GM18511 (cell line): Measurements from ENCODE around the gene LIMS2.

Experiments used
- ATAC-seq: cut with Tn5 transposase; IDR thresholded peaks from one replicate; pipeline ENCODE4 v1.9.1; 2021; ENCODE audit warnings: mild to moderate bottlenecking, moderate library complexity; ENCODE audit not compliant: unreplicated experiment

Gene LIMS2

DNA sequence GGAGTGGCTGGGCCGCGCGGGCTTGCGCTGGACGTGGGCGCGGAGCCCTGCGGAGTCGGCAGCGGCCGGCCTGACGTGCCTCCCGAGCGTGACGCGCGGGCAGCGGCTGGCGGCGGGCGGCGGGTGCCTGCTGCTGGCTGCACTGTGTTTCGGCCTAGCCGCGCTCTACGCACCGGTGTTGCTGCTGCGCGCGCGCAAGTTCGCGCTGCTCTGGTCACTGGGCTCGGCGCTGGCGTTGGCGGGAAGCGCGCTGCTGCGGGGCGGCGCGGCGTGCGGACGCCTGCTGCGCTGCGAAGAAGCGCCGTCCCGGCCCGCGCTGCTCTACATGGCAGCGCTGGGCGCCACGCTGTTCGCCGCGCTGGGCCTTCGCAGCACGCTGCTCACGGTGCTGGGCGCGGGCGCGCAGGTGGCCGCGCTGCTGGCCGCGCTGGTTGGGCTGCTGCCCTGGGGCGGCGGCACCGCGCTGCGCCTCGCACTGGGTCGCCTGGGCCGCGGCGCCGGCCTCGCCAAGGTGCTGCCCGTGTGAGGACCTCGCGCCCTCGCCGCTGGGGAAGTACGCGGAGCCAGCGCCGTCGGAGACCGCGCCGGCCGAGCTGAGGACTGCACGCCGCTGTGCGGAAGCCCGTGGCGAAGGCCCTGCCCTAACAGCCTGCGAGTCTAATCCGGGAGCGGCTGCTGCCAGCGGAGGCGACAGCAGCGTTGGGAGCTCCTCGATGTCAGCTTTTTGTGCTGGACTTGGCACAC lies 26.5 kb upstream of the LIMS2 start:
- ATAC-seq = peak; percentile 43

DNA sequence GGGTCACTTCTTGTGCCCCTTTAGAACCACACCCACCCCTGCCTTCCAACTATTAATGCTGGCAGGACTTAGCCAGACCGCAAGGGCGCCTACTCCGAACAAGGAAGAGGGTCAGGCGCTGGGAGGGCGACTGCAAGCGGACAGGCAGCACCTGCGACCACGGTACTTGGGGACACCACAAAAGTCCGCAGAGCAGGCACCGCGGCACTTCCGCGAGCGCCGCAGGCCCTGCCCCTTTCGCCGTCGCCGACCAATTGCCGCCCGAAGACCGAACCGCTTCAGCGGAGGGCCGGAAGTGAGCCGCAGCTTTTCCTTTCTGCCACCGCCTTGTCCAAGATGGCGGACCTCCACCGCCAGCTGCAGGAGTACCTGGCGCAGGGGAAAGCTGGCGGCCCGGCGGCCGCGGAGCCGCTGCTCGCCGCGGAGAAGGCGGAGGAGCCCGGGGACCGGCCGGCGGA lies 25.9 kb upstream of the LIMS2 start, which contains the start of gene SFT2D3:
TSS of gene SFT2D3 (plus strand) at position 305 of the 458 bp plus-strand sequence. CDS start at position 337, 32 bp downstream.
- ATAC-seq = peak; percentile 76

DNA sequence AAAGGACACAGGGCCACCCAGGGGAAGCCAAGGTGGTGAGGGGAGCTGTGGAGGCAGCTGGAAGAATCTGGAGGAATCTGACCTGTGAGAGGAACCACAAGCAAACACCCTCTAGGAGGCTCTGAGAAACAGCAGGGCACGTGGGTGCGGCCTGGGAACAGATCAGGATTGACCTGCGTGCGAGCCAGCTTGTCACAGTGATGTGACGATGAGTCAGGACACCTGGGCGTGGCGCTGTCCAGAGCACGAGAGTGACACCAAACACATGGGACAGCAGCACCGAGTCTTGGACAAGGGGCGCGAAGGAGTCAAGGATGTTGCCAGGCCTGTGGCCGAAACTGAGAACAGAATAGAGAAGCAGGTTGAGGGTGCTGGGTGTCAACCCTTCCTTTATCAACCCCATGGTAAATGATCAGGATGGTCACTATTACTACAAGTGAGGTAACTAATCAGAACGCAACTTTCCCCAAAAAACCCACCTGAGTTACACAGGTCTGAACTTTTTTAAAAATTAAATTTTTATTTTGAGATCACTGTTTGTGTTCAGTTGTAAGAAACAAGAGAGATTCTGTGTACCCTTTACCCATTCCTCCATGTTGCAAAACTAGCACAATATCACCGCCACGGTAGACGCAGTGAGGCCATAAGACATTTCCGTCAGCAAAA lies 25.3 kb upstream of the LIMS2 start:
- ATAC-seq = peak; percentile 76

DNA sequence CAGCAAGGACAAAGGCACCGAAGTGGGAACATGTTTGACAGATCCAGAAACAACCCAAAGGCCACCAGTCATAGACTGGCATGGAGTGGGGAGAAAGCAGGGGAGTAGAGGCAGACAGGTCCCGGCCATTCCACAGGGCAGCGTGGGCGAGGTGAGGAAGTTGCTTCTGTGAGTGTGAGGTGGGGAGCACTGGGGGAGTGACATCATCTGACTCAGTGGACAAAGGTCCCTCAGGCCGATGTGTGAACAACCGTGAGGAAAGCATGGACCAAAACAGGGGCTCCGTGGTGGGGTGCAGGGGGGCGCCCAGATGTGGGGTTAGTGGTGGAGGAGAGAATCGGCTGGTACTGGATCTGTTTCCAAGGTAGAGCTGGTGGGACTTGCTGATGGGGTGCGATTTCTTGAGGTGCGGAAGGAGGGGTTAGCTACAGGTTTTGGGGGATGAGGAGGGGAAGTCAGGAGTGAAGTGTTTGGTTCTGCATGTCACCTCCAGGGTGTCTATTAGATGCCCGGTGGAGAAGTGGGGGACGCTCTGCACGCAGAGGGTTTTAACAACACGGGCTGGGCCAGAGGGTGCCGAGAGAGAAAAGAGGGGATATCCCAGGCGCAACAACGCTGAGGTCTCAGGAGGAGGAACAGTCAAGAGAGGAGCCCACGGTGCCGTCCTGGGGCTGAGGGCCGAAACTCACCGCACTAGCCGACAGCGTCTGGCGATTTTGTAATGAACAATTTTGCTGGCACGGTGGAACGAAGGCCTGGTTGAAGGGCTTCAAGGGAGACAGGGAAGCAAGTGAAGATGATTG lies 23.4 kb upstream of the LIMS2 start:
- no peak for ATAC-seq

DNA sequence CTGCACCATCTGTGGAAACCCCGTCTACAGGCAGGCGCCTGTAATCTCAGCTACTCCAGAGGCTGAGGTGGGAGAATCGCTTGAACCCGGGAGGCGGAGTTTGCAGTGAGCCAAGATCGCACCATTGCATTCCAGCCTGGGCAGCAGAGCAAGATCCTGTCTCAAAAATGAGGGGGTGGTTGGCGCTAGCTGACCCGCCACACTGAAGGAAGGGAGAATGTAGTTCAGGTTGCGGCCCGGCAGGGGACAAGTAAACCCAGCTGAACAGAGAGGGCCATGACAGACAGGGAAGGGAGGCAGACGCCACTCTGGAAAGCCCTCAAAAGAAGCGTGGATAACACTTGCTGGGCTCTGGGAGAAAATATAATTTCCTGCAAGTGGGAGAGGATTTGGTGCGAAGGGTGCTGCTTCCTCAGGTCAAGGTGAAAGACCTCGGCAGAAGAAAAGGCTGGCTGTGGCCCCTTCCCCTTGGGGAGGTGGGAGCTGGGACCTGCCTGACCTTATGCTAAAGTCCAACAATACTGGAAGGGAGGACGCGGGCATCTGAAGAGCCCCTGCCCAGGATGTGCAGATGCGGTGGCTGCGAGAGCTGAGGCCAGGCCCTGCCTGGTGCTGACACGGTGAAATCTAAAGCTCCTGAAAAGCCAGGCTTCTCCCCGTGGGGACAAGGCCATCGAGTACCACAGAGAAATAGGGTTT lies 22.3 kb upstream of the LIMS2 start:
- ATAC-seq = no peak

DNA sequence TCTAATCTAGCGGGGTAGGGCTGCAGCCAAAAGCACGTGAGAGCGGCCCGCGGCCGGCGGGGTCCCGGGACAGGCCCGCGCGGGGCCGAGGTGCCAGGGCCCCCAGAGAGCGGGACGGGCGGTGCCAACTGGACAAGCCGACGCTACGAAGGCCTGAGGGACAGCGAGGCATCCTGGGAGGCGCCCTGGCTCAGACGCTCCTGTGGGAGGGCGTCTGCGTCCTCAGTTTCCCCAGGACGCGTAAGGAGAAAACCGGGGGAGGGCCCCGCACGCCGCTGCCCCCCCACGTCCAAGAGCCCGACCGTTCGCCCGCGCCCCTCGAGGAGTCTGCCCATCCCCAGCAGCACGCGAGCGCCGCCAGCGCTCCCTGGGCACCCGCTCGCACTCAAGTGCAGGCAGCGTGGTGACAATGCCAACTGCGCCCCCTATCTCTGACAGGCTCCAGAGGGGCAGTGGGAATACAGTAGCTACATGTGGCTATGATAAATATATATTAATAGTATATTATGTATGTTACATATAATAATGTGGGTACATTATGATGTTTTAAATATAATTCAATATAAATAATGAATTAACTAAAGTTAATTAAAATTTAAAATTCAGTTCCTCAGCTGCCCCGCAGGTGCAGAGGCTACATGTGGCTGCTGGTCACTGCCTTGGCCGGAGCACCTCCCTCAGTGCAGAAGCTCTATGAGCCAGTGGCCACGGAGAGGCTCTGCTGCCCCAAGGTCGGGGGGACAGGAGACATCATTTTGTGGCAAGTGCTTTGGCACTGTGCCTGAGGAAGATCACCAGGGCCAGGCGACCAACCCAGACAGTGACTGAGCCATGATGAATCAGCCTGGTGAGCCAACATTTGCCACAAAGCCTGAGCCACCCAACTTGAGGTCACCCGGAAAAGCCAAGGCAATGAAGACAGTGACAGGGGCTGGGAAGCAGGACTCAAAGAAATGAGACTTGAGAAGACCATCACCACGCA lies 20.5 kb upstream of the LIMS2 start:
- no peak for ATAC-seq

DNA sequence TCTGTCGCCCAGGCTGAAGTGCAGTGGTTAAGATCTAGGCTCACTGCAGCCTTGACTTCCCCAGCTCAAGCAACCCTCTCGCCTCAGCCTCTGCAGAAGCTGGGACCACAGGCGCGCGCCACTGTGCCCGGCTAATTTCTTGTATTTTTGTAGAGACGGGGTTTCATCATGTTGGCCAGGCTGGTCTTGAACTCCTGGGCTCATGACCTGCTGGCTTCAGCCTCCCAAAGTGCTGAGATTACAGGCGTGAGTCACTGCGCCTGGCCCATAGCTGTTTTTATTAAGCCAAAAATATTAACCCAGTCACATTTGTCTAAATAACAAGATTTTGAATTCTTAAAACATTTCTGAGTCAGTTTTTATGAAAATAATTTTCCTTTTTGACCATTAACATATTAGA lies 19.7 kb upstream of the LIMS2 start:
- no peak for ATAC-seq

DNA sequence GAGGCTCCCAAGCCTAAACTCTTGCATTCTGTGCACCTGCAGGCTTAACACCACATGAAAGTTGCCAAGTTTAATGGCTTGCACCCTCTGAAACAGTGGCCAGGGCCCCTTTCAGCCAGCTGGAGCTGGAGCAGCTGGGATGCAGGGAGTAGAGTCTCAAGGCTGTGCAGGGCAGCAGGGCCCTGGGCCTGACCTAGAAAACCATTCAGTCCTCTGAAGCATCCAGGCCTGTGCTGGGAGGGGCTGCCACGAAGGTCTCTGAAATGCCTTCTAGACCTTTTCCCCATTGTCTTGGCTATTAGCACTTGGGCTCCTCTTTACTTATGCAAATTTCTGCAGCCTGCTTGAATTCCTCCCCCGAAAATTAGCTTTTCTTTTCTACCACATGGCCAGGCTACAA lies 15.4 kb upstream of the LIMS2 start:
- ATAC-seq = no peak

DNA sequence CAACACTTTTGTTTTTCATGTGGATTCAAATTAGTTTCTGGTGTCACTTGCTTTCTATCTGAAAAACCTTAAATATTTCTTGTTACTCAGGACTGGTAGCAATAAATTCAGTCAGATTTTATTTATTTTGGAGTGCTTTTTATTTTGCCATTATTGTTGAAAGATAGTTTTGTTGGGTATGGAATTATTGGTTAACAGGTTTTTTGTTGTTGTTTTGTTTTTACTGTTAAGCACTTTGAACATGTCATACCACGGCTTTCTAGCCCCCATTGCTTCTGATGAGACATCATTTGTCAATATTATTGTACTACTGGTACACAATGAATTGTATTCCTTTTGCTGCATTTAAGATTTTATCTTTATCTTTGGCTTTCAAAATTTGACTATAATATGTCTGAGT lies 13.1 kb upstream of the LIMS2 start:
- no peak for ATAC-seq

DNA sequence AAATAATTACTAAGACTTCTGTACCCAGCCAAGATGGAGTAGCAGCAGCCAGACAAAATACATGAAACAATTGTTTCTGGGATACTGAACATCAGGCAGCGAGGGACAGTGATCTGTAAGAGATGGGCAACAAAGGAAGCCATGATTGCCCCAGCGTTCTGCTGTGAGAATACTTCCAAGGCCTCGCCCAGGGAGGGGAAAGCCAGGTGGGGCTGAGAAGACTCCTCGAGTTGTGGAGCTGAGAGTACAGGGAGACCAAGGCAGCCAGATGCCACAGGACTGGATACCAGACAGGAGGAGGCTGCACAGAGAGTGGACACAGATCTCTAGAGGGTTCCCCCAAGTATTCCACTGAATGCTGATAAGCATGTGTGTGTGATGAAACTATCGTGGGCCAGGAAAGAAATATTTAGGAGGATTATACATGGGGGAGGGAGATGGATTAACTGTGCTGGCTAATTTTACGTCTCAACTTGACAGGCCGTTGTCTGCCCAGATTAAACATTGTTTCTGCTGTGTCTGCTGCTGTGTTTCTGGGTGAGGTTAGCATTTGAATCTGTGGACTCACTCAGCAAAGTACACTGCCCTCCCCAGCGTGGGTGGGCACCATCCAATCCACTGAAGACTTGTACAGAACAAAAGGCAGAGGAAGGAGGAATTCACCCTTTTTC lies 10.2 kb upstream of the LIMS2 start:
- ATAC-seq = no peak

DNA sequence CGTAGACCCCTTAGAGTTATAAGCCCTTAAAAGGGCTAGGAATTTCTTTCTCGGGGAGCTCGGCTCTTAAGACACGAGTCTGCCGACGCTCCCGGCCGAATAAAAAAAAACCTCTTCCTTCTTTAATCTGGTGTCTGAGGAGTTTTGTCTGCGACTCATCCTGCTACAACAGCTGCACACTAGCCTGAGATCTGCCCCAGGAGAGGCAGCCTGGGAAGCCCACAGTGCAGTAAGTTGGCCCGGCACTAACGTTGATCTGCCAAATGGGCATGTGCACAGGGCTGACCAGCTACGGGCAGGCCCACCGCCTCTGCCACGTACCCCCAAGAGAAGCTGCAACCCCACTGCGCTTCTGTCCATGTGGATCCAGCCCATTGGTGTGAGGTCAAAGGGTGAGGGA lies 8.4 kb upstream of the LIMS2 start:
- no peak for ATAC-seq

DNA sequence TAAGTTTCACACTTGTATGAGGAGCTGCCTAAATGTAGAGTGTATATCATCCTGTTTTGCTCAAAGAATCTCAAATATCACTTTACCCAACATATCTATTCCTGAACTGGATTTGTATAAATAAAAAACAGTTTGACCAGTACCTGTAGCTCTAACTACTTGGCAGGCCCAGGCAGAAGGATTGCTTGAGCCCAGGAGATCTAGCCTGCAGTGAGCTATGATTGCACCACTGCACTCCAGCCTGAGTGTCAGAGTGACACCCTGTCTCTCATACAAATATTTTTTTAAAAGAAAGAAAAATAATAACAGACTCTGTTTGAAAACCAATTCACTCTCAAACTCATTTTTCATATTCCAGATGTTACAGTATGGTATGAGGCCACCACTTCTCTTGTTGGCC lies 7.7 kb upstream of the LIMS2 start:
- ATAC-seq = no peak

DNA sequence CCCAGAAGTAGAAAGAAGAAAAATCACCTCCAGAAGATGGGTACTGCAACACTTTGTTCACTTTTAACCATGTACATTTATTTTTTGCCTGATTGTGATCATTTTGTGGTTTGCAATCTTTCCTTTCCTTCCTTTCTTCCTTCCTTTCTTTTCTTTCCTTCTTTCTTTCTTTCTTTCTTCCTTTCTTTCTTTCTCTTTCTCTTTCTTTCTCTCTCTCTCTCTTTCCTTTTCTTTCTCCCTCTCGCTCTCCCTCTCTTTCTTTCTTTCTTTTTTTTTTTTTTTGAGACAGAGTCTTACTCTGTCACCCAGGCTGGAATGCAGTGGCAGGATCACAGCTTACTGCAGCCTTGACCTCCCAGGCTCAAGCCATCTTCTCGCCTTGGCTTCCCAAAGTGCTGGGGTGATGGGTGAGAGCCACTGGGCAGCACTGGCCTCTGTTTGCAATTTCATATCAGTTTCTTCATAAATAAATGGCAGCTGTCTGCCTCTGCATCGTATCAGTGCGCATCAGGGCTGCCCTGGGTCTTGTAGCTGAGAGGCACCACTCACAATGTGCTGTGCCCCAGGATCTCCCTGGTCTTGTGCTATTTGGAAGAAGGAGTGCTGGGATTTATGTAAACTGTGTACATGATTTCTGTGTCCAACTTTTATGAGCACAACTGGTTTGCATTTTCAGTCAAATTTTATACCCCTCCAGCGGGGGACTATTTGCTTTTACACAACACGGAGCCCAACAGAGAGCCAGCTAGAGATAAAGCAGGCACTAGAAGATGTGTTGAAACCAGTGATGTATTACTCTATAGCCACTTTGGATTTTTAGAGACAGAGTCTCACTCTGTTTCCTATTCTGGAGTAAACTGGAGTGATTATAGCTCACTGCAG lies 6.9 kb upstream of the LIMS2 start:
- ATAC-seq = no peak

DNA sequence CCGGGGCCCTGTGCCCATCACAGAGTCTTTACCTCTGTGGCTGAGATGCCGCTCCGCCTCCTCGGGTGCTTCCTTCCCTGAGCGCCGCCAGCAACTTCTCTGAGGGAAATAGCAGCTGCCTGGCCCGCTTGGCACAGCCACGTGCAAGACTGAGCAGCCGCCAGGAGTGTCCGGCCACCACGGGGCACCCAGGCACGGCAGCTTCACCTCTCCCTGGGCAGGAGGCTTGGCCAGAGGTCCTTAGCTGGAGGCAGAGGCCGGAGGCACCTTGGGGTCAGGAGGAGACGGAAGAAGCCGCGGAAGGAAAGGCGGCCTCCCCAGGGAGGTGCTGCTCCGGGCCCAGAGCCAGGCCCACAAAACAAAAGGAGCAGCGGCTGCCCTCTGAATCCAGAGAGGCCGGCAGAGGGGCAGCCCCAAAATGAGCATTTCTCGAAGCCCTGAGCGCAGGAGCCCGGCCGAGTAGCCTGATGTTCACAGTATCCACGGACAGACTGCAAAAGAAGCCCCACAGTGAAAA lies 6.0 kb upstream of the LIMS2 start:
- no peak for ATAC-seq

DNA sequence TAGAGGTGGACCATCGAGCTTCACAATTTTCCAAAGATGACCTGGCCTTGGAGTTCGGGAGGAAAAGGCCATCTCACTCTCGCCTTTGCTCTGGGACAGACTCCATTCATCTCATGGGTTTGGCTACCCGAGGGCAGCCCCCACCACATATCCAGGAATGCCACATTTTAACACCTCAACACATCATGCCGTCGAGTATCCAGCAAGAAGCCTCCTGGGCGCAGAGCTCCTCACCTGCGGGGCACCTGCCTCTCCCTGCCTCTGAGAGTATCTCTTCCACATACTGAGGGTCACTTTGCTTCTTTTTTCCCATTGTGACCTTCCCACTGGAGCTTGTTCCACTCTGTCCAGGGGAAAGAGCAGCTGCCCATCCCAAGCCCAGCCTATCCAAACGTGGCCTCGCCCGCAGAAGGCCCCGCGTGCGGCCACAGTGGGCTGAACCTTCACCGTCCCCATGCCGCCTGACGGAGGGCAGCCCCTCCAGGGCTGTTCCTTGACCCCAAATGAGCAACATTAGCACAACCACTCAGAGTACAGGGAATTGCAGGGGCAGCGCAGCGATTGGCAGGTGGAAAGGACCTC lies 5.5 kb upstream of the LIMS2 start:
- no peak for ATAC-seq

DNA sequence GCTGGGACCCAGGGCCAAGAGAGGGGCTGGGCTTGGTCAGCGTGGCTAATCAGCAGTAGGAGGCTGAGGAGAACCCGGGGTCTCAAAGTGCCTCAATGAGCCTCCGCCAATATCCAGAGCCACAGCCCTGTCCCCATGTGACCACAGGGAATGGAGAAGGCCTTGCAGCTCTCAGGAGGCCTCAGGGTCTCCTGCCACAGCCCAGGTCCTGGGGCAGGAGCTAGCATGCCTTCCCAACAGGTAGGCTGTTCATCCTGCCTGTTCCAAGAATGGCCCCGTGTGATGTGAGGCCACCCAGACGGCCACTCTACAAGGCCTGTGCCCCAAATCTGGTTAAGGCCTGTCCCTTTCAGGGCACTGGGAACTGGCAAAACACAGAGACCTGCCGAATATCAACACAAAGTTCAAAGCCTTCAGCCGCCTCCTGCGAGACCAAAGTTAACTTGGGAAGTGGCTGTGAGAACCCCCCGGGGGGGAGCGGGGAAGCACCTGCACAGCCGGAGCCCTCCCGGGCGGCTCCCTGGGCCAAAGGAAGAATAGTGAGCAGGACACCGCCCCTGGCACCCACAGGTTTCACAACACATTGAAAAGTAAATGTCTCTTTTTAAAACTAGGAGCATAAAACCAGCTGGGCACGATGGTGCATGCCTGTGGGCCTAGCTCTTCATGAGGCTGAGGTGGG lies 4.5 kb upstream of the LIMS2 start:
- no peak for ATAC-seq

DNA sequence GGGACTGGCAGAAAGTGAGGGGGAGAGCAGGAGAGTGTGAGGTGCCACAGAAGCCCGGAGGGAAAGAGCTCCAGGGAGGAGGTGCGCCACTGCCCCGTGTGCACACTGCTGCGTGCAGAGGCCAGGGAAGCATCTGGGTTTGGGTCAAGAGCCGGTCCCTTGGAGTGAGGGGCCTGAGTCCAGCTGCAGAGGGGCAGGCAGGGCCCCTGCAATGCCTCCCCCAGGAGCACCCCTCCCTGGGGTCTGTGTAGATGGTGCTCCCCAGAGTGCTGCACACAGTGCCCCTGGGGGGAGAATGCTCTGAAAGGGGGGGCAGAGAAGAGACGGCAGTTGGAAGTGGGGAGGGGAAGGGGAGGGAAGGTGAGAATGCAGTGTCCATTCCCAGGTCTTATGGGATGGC lies 3.7 kb upstream of the LIMS2 start:
- no peak for ATAC-seq
